Activated CD4-positive, alpha-beta T cell treated with anti-CD3 and anti-CD28 coated beads, Interleukin-2, amount 50 U/mL, for 24 hours (primary cell): ENCODE data around the gene FAM229A.
"Not testable (repeated sequence)": the region's sequence is repeated elsewhere in the genome, so short reads cannot be mapped to it uniquely, and the experiment has no call there.

Experiments used
- DNase-seq, 2 donors: peaks; one replicate each; pipeline ENCODE4 v3.0.0-alpha.2; 2020; ENCODE audit warnings: low read depth in 1 of 2, low spot score in 1 of 2

Gene FAM229A, protein sequence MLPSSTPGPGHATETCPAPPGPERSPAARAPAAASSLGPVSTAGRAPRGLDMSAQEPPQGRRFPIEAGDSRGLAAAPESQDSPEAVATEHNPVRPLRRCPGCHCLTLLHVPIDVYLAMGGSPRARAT

DNA sequence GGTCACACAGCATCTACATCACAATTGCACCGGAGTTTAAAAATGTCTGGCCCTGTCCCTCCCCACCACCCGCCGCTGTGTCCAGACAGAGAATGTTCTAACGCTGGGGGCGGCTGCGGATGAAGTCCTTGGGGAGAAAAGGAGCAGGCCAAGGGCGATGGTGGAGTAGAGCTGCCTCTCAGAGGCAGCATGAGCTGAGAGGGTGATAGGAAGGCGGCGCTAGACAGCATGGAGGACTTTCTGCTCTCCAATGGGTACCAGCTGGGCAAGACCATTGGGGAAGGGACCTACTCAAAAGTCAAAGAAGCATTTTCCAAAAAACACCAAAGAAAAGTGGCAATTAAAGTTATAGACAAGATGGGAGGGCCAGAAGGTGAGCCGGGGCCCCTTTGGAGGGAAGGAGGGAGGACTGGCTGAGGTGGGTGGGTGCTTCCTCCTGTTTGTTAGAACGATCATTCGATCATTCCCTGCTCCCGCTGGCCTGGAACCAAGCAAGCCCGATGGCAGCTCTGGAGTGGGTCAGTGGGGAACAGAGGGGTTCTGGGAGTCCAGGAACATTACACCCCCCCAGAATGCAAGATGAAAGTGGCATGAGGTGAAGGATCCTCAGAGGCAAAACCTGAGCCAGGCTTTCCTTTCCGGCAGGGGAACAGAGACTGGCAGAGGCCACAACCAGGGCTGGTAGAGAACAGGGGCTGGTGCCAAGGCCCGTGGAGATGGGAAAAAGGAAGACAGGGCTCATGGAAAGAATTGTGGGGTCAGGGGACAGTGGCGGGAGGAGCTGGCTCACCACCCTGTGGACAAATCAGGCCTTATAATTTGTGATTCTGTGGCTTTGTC lies at the start of gene FAM229A, which contains the start of gene TSSK3:
TSS of gene FAM229A (minus strand) at position 12 of the 840 bp plus-strand sequence. CDS start 394 bp downstream, outside the sequence.
TSS of gene TSSK3 (plus strand) at position 66 of the 840 bp plus-strand sequence. CDS start at position 229, 163 bp downstream.
- DNase-seq, result no peak

DNA sequence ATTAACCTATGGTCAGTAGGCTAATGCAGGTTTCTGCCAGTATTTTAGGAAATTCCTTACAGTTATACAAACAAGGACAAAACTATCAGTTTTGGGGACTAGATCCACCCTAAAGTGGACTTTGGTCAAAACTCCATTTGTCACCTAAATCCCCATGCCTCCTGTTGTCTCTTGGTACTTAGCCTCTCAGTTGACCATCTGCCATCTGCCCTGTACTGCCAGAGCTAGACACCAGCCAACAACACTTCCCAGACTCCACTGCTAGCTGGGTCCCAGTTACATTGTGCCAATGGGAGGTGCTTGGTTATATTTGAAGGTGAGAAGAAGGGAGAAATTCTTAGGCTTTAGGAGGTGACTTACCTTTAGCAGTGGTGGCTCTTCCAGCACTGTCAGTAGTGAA lies 49.0 kb upstream of the FAM229A start:
- DNase-seq, result no peak

DNA sequence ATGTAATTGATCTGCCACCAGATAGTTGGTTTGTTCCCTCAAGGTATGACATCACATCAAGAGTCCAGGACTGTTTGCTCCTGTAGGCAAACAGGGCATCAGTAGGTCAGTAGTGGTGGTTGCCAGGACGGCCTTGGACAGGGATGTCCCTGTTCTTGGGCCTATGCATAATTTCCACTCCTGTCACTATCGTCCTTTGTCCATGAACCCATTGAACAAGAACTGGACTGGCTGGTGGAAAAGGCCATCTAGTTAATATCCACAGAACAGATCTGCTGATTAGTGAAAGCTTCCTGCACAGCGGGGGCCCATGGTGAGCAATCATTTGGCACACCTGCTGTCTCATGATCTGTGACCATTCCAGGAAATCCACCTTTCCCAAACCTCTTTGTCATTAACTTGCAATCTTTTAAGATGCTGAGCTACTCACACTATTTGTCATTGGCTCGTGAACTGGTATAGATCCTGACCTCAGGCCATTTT lies 44.4 kb upstream of the FAM229A start:
- DNase-seq, result no peak

- DNase-seq, result no peak
Observed at GRCh38 chr1:32405672-32406467, 43.6 kb upstream of the FAM229A start.

DNA sequence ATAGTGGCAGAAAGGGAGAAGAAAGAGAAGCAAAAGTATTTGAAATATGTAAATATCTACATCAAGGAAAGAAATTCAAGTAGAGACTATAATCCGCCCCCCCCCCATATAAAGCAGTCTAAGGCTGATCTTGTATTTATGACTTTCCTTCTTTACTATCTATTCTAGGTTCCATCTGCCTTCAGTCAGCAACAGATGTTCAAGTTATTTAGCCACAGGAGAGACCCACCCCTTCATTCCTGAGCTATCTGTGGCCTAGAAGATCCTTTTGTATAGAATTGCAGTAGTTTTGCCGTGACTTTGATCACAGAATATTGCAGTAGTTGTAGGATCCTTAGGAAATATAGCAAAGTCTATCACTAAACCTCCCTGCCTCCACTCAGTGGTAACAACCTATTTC lies 42.7 kb upstream of the FAM229A start:
- no peak for DNase-seq

GRCh38 chr1:32400876-32401631 lies 38.8 kb upstream of the FAM229A start:
- peak; percentile 33 to 49 for DNase-seq

DNA sequence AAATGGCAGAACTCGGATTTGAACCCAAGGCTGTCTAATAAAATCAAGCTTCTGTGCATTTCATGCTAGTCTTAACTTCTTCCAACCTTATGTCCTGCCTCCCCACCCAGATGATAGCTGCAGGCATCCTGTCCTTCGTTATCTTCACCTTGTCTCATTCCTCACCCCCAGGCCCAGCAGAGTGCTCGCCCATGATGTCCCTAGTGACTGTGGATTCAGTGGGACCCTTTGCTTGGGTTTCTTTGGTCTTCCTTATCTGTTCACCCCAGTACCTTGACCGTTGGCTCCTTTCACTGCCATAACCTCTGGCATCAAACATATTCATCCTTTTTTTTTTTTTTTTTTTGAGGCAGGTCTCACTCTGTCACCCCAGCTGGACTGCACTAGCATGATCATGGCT lies 37.6 kb upstream of the FAM229A start:
- DNase-seq, result no peak

GRCh38 chr1:32398401-32398800 lies 36.1 kb upstream of the FAM229A start:
- no peak for DNase-seq

GRCh38 chr1:32396524-32396923 lies 34.2 kb upstream of the FAM229A start:
- not testable (repeated sequence) for DNase-seq

DNA sequence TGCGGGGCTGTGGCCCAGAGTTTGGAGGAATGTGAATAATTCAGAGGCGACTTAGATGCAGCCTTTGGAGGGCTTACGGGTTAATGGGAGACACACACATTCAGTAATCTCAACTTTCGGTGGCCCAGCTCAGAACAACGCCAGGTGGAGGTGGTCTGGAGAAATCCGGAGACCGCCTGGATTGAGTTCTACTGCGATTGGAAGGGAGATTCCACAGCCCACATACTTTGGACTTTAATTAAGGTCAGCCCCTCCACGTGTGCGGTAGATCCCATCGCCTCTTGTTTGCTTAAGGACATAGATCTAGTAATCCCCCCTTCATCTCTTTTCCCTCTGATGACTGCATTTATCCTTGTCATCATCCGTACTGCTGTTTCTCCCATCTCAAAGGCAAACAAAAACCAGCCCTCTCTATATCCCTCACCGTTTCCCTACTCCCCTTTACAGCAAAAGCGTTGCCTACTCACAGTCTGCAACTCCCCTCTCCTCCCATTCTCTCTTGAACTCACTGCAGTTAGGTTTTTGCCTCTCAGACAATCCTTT lies 32.7 kb upstream of the FAM229A start:
- DNase-seq, result no peak

DNA sequence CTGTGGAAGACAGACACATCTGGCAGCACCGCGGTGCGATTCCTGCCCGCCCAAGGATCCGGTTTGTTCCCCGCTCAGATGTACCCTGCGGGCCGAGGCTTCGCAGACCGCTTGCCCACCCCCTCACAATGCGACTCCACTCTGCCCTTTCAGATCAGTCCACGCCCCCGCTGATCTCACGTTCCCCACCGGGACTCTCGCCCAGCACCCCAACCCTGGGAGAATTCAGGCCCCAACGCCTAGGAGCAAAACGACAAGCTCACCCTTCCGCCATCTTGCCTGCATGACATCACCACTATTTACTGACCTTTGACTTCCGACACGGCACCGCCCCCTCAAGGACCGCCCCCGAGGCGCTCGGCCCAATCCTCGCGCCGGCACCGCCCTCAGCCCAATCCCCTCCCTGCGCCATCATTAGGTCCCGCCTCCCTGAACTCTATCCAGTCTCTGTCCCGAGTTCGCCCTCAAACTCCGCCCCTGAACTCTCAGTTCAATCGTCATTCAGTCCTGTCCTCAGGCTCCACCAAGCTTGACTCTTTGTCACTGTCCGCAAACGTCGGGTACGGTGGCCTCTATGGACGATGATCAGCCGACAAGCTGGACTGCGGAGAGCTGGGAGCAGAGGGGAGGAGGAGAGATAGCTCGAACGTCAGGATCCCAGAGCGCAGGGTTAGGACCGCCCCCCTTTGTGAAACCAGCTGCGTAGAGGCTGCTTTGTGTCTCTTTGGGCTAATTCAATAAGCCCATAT lies 32.0 kb upstream of the FAM229A start, which contains the start of gene BSDC1:
TSS of gene BSDC1 (minus strand) at position 301 of the 749 bp plus-strand sequence. CDS start at position 274, 27 bp downstream.
- DNase-seq, result peak; percentile 94 to 96

DNA sequence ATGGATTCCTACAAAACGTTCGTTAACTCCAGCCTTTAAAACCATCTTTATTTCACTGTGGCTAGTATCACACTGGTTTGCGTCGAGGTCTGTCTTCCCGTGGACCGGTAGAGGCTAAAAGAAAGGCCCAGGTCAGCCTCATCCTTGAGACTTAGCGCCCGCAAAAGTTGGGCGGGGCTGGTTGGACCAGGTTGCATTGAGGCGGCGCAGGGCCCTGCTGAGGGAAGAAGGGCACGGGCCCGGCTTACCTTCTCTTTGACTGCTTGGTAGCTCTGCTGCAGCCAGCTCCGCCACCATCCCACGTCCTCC lies 31.5 kb upstream of the FAM229A start:
- no peak for DNase-seq

DNA sequence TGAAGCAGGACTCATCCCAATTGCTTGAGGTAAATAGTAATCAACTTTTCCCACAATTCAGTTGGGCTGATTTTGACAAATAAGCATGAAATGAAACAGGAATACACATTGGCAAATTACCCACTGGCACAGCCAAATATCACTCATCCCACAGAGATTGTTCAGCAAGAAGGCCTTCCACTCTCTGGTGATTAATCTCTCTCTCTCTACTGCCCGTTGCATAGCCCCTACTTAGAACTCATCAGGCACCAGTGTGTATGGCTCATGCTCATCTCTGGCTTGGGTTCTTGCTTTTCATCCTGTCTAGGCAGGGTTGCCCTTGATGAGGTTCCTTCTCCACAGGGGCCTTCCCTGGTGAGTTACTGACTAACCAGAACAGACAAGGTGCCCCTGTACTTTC lies 30.9 kb upstream of the FAM229A start:
- DNase-seq, result no peak

DNA sequence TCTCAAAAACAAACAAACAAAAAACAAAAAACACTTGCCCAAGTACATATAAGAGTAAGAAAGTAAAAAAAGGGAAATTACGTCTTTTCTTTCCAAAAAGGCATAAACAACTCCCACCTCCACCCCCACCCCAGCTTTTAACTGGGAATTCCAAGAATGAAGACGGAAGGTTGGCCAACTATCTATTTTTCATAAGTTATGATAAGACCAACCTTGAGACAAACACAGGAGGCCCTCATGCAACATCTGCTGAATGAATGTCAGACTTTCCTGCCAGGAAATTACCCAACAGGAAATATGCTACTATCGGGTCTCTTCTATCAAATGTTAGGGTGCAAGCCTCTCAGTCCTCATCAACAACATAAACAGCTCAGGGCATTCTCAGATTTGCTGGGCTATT lies 30.0 kb upstream of the FAM229A start:
- DNase-seq, result no peak

GRCh38 chr1:32390904-32391870 lies 28.9 kb upstream of the FAM229A start:
- DNase-seq, result no peak

DNA sequence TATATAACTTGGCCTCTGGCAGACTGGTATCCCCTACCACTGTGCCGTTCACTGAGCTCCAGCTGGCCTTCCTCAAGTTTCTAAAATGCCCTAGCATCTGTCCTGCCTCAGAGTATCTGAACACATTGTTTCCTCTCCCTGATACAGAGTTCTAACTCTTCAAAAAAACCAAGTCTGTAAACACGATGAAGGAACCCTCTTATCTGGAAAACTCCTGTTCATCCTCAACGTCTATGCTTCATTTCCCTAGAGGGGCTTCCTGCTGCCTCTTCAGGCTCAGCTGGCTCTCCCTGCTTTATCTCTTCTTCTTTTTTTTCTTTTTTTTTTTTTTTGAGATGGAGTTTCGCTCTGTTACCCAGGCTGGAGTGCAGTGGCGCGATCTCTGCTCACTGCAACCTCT lies 26.4 kb upstream of the FAM229A start:
- no peak for DNase-seq

DNA sequence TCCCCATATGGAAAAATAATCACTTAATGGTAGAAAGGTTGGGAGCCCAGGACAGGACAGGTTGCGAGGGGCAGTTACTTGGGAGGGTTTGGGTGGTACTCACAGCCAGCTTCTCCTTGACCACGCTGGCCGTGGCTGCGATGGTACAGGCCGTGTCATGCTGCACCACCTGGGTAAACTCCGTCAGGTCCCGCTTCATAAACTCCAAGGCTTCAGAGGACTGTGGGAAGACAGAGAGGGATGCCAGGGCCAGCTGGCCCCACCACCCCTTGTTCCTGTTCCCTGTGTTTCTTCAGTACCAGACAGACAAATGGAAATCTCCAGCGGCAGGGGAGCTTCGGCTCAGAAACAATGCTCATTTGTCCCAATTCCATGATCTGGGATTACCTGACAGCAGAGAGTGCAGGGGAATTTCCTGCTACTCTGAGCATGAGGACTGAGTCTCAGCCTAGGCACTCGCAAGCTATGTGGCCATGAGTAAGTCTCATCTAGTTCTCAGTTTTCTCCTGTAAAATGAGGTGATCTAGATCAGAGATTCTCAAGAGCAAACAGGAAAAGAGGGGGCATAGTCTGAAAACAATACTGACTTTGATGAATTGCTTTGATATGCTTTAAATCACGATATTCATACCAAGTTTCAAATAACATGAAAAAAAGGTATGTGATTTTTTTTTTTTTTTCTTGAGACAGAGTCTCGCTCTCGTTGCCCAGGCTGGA lies 24.5 kb upstream of the FAM229A start:
- DNase-seq, result no peak

GRCh38 chr1:32380057-32380456 lies 17.8 kb upstream of the FAM229A start:
- no peak for DNase-seq
